Measurements from ENCODE around the gene HDAC7. TPM values are rescaled to one million over a fixed set of nuclear protein-coding genes. Genes with fewer than 3 reads are reported as not detected.

HDAC7 gene
- total and polyA plus RNA-seq, 2 experiments from 2014 or later, result 41.3 to 60.1 TPM

DNA sequence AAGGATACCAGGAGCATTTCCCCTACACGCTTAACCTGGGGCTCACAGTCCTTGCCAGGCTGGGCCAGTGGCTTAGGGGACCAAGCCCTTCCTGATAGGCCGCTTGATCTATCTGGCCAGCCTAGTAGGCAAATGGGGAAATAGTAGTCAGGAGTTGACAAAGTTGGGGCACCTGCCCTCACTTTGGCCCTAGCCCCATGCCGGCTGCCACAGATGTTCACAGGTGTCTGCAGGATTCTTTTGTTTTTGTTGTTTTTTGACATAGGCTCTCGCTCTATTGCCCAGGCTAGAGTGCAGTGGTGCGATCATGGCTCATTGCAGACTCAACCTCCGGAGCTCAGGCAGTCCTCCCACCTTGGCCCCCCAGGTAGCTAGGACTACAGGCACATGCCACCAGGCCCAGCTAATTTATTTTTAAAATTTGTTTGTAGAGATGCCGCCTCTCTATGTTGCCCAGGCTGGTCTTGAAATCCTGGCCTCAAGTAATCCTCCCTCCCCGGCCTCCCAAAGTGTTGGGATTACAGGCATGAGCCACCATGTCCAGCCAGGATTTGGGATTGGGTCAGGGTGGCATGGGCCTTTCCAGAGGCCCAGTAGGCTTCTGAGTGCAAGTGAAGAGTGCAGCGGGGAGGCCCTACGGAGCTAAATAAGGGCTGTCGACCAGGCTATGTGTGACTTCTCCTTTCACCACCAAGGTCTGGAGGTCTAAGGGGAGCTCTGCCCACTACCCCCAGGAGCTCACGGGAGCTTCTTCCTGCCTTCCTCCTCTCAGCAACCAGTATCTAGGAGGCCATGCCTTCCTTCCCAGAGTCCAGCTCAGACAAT is 15.5 kb upstream of the HDAC7 start:
- H3K4me2 ChIP-seq, result peak overlapping the region; percentile 22; the same call in 1 of the 2 replicates
- H3F3A ChIP-seq (replicated peaks; ENCODE audit: low read depth), result no peaks in the 10 kb centered on the region
- H3K79me2 ChIP-seq (replicated peaks; ENCODE audit: insufficient read depth), result no peaks in the 10 kb centered on the region
- H3K9me2 ChIP-seq (ENCODE audit: insufficient read depth), result no peaks in the 10 kb centered on the region
- Mint-ChIP-seq H3K9me3 (no peaks in the 10 kb centered on the region; the same call in 2 of the 3 replicates), H3K36me3 (ENCODE audit: low read depth) (no peaks in the 10 kb centered on the region), H3K4me1 (peaks cover 41% of the 10 kb centered on the region), H3K4me3 (no peak overlapping the region), H3K27me3 (ENCODE audit: insufficient read depth, low read depth, poor library complexity) (peaks cover 13% of the 10 kb centered on the region), H3K27ac (no peak overlapping the region)
- DNase-seq (ENCODE audit: low spot score) (no peak), ATAC-seq (no peak)
- no peak for TF ChIP-seq NANOG (IDR thresholded peaks at IDR 0.05; ENCODE audit: borderline replicate concordance)
- no peak for TF ChIP-seq EZH2phosphoT487 (IDR thresholded peaks at IDR 0.05; ENCODE audit: unreplicated experiment)
- TF ChIP-seq, protein P1, sequence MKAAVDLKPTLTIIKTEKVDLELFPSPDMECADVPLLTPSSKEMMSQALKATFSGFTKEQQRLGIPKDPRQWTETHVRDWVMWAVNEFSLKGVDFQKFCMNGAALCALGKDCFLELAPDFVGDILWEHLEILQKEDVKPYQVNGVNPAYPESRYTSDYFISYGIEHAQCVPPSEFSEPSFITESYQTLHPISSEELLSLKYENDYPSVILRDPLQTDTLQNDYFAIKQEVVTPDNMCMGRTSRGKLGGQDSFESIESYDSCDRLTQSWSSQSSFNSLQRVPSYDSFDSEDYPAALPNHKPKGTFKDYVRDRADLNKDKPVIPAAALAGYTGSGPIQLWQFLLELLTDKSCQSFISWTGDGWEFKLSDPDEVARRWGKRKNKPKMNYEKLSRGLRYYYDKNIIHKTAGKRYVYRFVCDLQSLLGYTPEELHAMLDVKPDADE (IDR thresholded peaks at IDR 0.05), result no peak
- TF ChIP-seq, protein P2, sequence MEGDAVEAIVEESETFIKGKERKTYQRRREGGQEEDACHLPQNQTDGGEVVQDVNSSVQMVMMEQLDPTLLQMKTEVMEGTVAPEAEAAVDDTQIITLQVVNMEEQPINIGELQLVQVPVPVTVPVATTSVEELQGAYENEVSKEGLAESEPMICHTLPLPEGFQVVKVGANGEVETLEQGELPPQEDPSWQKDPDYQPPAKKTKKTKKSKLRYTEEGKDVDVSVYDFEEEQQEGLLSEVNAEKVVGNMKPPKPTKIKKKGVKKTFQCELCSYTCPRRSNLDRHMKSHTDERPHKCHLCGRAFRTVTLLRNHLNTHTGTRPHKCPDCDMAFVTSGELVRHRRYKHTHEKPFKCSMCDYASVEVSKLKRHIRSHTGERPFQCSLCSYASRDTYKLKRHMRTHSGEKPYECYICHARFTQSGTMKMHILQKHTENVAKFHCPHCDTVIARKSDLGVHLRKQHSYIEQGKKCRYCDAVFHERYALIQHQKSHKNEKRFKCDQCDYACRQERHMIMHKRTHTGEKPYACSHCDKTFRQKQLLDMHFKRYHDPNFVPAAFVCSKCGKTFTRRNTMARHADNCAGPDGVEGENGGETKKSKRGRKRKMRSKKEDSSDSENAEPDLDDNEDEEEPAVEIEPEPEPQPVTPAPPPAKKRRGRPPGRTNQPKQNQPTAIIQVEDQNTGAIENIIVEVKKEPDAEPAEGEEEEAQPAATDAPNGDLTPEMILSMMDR (conservative IDR thresholded peaks at IDR 0.05; ENCODE audit: low read depth in 2 of 2), result no peak
- TF ChIP-seq POLR2AphosphoS5 (IDR thresholded peaks at IDR 0.05; ENCODE audit: low read depth), result no peak
- no peak for TF ChIP-seq ZNF331 (CRISPR knock-in tag; IDR thresholded peaks at IDR 0.05; ENCODE audit: low read depth)
- no peak for TF ChIP-seq CREB1 (CRISPR knock-in tag; IDR thresholded peaks at IDR 0.05; ENCODE audit: low read depth)
- TF ChIP-seq, protein P3, sequence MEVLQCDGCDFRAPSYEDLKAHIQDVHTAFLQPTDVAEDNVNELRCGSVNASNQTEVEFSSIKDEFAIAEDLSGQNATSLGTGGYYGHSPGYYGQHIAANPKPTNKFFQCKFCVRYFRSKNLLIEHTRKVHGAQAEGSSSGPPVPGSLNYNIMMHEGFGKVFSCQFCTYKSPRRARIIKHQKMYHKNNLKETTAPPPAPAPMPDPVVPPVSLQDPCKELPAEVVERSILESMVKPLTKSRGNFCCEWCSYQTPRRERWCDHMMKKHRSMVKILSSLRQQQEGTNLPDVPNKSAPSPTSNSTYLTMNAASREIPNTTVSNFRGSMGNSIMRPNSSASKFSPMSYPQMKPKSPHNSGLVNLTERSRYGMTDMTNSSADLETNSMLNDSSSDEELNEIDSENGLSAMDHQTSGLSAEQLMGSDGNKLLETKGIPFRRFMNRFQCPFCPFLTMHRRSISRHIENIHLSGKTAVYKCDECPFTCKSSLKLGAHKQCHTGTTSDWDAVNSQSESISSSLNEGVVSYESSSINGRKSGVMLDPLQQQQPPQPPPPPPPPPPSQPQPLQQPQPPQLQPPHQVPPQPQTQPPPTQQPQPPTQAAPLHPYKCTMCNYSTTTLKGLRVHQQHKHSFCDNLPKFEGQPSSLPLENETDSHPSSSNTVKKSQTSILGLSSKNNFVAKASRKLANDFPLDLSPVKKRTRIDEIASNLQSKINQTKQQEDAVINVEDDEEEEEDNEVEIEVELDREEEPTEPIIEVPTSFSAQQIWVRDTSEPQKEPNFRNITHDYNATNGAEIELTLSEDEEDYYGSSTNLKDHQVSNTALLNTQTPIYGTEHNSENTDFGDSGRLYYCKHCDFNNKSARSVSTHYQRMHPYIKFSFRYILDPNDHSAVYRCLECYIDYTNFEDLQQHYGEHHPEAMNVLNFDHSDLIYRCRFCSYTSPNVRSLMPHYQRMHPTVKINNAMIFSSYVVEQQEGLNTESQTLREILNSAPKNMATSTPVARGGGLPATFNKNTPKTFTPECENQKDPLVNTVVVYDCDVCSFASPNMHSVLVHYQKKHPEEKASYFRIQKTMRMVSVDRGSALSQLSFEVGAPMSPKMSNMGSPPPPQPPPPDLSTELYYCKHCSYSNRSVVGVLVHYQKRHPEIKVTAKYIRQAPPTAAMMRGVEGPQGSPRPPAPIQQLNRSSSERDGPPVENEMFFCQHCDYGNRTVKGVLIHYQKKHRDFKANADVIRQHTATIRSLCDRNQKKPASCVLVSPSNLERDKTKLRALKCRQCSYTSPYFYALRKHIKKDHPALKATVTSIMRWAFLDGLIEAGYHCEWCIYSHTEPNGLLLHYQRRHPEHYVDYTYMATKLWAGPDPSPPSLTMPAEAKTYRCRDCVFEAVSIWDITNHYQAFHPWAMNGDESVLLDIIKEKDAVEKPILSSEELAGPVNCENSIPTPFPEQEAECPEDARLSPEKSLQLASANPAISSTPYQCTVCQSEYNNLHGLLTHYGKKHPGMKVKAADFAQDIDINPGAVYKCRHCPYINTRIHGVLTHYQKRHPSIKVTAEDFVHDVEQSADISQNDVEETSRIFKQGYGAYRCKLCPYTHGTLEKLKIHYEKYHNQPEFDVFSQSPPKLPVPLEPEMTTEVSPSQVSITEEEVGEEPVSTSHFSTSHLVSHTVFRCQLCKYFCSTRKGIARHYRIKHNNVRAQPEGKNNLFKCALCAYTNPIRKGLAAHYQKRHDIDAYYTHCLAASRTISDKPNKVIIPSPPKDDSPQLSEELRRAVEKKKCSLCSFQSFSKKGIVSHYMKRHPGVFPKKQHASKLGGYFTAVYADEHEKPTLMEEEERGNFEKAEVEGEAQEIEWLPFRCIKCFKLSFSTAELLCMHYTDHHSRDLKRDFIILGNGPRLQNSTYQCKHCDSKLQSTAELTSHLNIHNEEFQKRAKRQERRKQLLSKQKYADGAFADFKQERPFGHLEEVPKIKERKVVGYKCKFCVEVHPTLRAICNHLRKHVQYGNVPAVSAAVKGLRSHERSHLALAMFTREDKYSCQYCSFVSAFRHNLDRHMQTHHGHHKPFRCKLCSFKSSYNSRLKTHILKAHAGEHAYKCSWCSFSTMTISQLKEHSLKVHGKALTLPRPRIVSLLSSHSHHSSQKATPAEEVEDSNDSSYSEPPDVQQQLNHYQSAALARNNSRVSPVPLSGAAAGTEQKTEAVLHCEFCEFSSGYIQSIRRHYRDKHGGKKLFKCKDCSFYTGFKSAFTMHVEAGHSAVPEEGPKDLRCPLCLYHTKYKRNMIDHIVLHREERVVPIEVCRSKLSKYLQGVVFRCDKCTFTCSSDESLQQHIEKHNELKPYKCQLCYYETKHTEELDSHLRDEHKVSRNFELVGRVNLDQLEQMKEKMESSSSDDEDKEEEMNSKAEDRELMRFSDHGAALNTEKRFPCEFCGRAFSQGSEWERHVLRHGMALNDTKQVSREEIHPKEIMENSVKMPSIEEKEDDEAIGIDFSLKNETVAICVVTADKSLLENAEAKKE (CRISPR knock-in tag; IDR thresholded peaks at IDR 0.05), result no peak
- TF ChIP-seq JUNB (IDR thresholded peaks at IDR 0.05; ENCODE audit: unreplicated experiment), result no peak
- TF ChIP-seq EZH2 (IDR thresholded peaks at IDR 0.05; ENCODE audit: low read depth, unreplicated experiment), result no peak
- no peak for TF ChIP-seq ZNF114 (CRISPR knock-in tag; IDR thresholded peaks at IDR 0.05)
- TF ChIP-seq, protein P4, sequence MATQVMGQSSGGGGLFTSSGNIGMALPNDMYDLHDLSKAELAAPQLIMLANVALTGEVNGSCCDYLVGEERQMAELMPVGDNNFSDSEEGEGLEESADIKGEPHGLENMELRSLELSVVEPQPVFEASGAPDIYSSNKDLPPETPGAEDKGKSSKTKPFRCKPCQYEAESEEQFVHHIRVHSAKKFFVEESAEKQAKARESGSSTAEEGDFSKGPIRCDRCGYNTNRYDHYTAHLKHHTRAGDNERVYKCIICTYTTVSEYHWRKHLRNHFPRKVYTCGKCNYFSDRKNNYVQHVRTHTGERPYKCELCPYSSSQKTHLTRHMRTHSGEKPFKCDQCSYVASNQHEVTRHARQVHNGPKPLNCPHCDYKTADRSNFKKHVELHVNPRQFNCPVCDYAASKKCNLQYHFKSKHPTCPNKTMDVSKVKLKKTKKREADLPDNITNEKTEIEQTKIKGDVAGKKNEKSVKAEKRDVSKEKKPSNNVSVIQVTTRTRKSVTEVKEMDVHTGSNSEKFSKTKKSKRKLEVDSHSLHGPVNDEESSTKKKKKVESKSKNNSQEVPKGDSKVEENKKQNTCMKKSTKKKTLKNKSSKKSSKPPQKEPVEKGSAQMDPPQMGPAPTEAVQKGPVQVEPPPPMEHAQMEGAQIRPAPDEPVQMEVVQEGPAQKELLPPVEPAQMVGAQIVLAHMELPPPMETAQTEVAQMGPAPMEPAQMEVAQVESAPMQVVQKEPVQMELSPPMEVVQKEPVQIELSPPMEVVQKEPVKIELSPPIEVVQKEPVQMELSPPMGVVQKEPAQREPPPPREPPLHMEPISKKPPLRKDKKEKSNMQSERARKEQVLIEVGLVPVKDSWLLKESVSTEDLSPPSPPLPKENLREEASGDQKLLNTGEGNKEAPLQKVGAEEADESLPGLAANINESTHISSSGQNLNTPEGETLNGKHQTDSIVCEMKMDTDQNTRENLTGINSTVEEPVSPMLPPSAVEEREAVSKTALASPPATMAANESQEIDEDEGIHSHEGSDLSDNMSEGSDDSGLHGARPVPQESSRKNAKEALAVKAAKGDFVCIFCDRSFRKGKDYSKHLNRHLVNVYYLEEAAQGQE (IDR thresholded peaks at IDR 0.05; ENCODE audit: unreplicated experiment), result no peak
- TF ChIP-seq STAT1 (IDR thresholded peaks at IDR 0.05; ENCODE audit: unreplicated experiment), result no peak
- no peaks in the 10 kb centered on the region for H3K27me3 ChIP-seq (ENCODE audit: insufficient read depth)
- 0 out of 2 replicates have a peak overlapping the region, but pooled peaks have one; percentile 9 for H2AFZ ChIP-seq
- no peak overlapping the region for H3K4me3 ChIP-seq
- H3K4me1 ChIP-seq (ENCODE audit: insufficient read depth), result peaks cover 13% of the 10 kb centered on the region
- no peaks in the 10 kb centered on the region for H3K36me3 ChIP-seq (ENCODE audit: insufficient read depth)
- H4K20me1 ChIP-seq (replicated peaks; ENCODE audit: insufficient read depth), result no peaks in the 10 kb centered on the region
- H3K27ac ChIP-seq (ENCODE audit: low read depth), result no peak overlapping the region

All from GM23338 (cell line).